MV-4-11 (cell line): ENCODE data around the gene ASTN2.

Experiments
- DNase-seq: peaks from one replicate; lab custom pipeline; 2025; lab: John Stamatoyannopoulos, UW

The ASTN2 gene

DNA sequence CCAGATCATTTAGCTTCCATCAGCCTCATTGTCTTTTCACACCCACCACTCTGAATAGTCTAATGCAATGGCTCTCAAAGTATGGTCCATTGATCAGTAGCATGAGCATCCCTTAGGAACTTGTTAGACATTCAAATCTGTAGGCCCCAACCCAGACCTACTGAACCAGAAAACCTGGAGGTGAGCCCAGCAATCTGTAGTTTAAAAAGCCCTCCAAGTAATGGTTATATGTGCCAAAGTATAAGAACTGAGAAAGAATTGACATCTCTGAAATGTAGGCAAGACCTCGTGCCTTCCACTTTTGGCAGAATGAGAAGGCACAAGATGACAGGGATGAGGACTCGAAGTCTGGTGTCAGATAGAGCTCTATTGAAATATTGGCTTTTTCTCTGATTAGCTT is 460.1 kb downstream of the ASTN2 start:
- DNase-seq: no peak

DNA sequence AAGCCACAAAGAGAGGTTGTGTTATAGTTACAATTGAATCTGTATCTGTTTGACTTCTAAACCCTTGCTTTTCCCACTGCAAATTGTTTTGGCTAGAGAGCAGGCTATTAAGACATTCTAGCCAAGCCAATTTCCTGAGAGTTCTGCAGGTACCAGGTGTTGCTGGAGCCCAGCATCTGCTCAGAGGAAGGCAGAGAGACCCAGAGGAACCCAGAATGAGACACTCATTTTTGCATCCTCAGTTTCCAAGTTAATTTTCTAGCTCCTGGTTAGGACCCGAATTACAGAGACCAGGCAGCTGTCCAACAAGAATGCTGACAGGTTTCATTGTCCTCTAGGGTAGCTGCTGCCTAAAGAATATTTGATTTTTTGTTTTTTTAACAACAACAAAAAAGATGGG is 461.6 kb downstream of the ASTN2 start:
- no peak for DNase-seq

GRCh38 chr9:116952436-116952810 is 462.4 kb downstream of the ASTN2 start:
- DNase-seq: no peak

DNA sequence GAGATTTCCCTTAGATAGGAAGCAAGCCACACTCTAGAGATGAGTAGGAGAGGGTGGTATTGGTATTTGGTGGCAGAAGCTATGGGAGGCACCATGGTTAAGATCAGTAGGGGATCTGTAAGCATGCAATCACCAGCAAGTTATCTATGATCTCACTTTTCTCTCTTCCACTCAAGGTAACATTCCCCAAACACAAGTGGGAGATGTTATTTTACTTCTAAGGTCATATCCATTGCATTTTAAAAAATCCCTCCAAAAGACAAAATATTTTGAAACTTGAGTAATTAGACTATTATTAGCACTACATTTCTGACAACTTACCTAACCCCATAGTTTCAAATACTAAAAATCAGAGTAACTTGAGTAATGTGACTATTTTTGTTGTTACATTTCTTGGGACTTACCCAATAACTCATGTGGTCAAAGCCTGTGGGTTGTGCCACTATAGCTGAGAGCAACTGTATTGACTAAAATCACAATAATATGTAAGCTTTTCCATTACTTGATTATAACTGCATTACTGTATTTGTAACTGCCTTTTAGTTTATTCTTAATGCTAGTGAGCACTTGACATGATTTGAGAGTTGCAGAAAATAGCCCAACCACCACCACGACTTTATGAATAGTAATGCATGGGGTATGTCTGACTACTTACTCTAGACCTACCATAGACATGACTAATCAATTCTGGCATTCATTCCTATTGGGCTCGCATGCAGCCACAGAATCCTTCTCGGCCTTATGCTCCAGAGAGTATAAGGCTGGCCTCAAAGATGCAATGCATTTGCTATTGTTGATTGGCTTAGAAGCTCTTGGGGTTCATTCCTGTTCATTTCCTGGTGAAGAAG is 463.0 kb downstream of the ASTN2 start:
- DNase-seq: no peak

DNA sequence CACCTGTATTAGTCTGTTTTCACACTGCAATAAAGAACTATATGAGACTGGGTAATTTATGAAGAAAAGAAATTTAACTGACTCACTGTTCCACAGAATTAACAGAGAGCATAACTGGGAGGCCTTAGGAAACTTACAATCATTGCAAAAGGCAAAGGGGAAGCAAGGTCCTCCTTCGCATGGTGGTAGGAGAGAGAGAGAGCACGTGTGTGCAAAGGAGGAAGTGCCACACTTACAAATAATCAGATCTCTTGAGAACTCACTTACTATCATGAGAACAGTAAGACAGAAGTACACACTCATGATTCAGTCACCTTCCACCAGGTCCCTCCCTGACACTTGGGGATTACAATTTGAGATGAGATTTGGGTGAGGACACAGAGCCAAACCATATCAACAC is 469.0 kb downstream of the ASTN2 start:
- DNase-seq: peak; percentile 64

GRCh38 chr9:116944714-116945534 is 469.9 kb downstream of the ASTN2 start:
- no peak for DNase-seq

DNA sequence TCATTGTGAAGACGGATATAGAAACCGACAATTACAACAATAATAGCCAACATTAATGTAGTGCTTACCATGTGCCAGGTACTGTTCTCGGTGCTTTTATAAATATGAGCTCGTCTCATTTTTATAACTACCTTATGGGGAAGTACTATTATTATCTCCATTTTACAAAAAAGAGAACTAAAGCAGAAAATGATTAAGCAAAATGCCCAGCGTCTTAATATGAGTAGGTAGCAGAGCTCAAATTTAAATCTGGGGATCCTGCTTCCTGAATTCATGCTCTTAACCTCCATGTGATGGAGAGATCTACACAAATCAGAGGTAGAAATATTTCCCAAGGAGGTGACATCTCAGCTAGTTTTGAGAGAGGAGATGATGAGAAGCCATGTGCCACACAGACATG is 470.9 kb downstream of the ASTN2 start:
- no peak for DNase-seq

GRCh38 chr9:116942593-116943061 is 472.2 kb downstream of the ASTN2 start:
- no peak for DNase-seq

GRCh38 chr9:116941266-116941665 is 473.6 kb downstream of the ASTN2 start:
- DNase-seq: no peak

- no peak for DNase-seq
These were observed 474.1 kb downstream of the ASTN2 start for GRCh38 chr9:116940614-116941215.

GRCh38 chr9:116939614-116940013 is 475.2 kb downstream of the ASTN2 start:
- no peak for DNase-seq

GRCh38 chr9:116939161-116939560 is 475.7 kb downstream of the ASTN2 start:
- no peak for DNase-seq

- DNase-seq: no peak
These were observed 477.5 kb downstream of the ASTN2 start for GRCh38 chr9:116937361-116937760.

GRCh38 chr9:116935149-116935897 is 479.5 kb downstream of the ASTN2 start:
- DNase-seq: no peak

DNA sequence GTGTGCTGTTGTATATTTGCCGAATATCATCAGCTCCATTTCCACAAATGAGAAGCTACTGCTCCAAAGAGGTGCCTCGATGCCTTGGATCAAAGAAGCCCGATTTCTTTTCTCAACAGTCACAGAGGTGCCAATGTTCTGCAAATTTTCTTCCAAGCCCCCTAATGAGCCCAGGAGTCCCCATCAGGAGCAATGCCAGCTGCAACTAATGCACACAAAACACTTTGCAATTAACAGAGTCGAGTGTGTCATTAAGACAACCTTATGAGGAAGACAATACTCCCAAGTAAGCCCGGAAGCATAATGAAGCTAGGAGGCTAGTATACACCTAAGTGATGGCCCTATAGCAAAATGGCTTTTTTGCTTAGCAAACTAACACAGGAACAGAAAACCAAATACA is 480.7 kb downstream of the ASTN2 start:
- no peak for DNase-seq

DNA sequence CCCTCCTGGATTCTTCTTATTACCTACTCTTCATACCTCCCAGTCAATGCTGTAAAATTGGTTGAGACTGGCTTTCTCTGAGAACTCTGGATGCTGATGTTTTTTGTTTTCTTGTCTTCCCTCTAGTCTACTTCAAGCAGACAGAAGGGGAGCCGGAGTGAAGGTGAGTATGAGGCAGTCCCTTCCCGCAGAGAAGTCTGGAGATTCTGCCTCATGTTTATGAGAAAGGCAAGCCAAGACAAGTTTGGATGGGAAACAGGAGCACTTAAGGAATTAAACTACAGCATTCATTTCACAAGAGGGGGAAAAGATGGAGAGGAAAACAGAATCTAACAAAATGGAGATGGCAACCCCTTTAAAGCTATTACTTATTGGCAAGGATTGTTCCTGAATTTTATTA is 481.6 kb downstream of the ASTN2 start:
- DNase-seq: no peak

GRCh38 chr9:116929621-116930020 is 485.2 kb downstream of the ASTN2 start:
- no peak for DNase-seq

- no peak for DNase-seq
These were observed 486.0 kb downstream of the ASTN2 start for GRCh38 chr9:116928884-116929283.

GRCh38 chr9:116928289-116928688 is 486.6 kb downstream of the ASTN2 start:
- DNase-seq: no peak

- DNase-seq: no peak
These were observed 487.1 kb downstream of the ASTN2 start for GRCh38 chr9:116927726-116928125.

- DNase-seq: no peak
These were observed 489.7 kb downstream of the ASTN2 start for GRCh38 chr9:116925121-116925520.
